GM13976 (cell line): Measurements from ENCODE around the gene ULBP2.
"Not testable (repeated sequence)": the region's sequence is repeated elsewhere in the genome, so short reads cannot be mapped to it uniquely, and the experiment has no call there.

Experiments
- DNase-seq: peaks from one replicate; pipeline ENCODE4 v3.0.0; 2012; ENCODE audit warnings: low spot score
- in situ Hi-C: fragments of 300-500 bp; cut with MboI; formaldehyde crosslinking; loops from one replicate; pipeline ENCODE4 v1.12.0; 2022; ENCODE audit warnings: low sequenced_read_pairs, mixed read lengths, inconsistent platforms; ENCODE audit not compliant: unreplicated experiment
- TF ChIP-seq, protein P1 (sequence below): IDR thresholded peaks from 2 replicates; pipeline ENCODE4 v1.5.1; 2012; ENCODE audit warnings: borderline replicate concordance, mild to moderate bottlenecking; ENCODE audit not compliant: insufficient read depth; ENCODE audit errors: extremely low read depth, missing control alignments, control extremely low read depth

The ULBP2 gene

DNA sequence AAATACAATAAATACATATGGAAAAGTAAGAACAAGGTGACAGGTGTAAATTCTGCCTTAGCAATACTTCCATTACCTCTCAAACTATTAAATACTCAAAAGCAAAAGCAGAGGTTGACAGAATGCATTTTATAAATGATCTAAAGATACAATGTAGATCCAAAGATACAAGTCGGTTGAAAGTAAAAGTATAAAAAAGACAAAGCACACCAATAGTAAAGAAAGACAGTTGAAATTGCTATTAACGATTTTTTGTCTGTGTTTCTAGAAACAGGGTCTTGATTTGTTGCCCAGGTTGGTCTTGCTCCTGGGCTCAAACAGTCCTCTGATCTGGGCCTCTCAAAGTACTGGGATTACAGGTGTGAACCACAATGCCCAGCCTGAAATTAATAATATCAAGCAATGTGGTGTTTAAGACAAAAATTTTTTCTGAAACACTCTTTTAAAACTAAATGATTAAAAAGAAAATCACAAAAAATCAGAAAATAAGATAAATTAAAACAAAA, 45.8 kb downstream of the ULBP2 start:
- TF ChIP-seq, protein P1, sequence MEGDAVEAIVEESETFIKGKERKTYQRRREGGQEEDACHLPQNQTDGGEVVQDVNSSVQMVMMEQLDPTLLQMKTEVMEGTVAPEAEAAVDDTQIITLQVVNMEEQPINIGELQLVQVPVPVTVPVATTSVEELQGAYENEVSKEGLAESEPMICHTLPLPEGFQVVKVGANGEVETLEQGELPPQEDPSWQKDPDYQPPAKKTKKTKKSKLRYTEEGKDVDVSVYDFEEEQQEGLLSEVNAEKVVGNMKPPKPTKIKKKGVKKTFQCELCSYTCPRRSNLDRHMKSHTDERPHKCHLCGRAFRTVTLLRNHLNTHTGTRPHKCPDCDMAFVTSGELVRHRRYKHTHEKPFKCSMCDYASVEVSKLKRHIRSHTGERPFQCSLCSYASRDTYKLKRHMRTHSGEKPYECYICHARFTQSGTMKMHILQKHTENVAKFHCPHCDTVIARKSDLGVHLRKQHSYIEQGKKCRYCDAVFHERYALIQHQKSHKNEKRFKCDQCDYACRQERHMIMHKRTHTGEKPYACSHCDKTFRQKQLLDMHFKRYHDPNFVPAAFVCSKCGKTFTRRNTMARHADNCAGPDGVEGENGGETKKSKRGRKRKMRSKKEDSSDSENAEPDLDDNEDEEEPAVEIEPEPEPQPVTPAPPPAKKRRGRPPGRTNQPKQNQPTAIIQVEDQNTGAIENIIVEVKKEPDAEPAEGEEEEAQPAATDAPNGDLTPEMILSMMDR, result no peak
- no peak for DNase-seq
- in situ Hi-C loops, result no loop called here

DNA sequence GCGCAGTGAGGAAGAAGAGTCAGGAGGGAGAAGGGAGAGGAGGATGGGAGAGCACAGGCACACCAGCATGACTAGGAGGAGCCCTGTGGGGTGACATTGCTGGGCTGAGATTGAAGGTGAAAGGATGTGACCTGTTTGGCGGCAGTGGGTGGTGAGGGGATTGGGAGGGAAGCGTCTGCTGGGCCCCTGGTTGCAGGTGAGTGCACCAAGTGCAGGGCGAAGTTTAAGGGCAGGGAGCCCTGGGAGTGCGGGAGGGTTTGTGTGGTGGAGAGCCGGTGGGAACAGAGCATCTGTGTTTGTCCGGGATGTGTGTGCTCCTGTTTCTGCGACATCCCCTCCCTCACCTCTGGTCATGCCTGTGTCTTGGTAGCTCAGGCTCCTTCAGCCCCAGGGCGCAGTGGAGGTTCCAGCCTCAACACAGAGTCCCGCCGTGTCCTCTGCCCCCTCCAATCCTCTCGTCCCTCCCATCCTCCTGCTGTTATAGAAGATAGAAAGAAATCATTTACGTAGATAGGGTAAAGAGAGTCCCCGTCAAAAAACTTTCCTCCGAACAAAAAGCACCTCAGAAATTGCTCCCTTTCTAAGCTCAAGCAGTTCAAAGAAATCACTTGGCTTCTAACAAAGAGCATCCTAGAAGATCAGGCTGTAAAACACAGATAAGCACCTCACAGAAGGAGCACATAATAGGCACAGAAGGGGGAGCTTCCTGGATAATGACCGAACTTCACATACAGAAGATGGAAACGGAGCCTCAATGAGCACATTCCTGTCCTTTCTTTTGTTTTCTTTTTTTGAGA, 46.9 kb downstream of the ULBP2 start:
- TF ChIP-seq, protein P1, result no peak
- in situ Hi-C loops, result no loop called here
- DNase-seq, result no peak

GRCh38 chr6:149990212-149990660, 48.4 kb downstream of the ULBP2 start:
- in situ Hi-C loops, result no loop called here
- DNase-seq, result no peak
- TF ChIP-seq, protein P1, result no peak

GRCh38 chr6:149990661-149991471, 49.1 kb downstream of the ULBP2 start:
- in situ Hi-C loops, result no loop called here
- DNase-seq, result peak; percentile 68
- TF ChIP-seq, protein P1, result no peak

DNA sequence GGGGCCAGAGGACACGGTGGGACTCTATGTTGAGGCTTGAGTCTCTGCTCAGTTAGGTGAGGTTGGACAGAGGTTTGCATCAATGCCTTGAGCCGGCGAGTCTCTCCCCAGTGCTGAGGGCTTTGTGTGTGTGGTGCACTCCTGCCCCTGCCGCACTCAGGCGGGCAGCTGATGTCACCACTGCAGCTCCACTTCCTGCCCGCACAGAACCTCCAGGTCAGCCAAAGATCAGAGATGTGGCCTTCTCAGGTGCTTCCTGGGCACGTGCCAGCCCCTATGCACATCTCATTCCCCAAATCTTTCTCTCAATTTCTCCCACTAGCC, 49.6 kb downstream of the ULBP2 start:
- DNase-seq, in situ Hi-C loops: not testable (repeated sequence)

DNA sequence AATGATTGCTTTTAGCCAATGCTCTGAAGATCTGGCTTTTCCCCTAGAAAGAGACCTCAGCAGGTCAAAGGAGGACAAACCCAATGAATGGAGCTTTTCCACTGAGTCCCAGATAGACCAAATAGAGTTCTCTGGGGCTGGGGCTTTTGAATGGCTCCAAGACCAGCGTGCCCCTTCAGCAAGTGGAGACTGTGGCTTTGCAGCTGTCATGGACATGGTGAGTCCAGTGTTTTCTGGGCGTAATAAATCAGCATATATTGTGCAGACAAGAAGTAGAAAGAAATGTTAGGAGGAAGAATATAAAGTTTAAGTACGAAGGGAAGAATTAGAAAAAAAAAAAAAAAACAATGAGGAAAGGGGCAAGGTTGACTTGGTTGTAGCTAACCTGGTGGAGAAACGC, 50.0 kb downstream of the ULBP2 start:
- TF ChIP-seq, protein P1, result no peak
- in situ Hi-C loops, result no loop called here
- DNase-seq, result no peak

GRCh38 chr6:149995235-149995750, 53.5 kb downstream of the ULBP2 start:
- no peak for DNase-seq
- TF ChIP-seq, protein P1, result no peak
- in situ Hi-C loops, result no loop called here
